GM12892 (cell line): Measurements from ENCODE around the gene IL1RAPL1.

ENCODE experiments used
- POLR2A ChIP-seq: IDR thresholded peaks from 2 replicates; pipeline ENCODE4 v1.6.1; 2011; ENCODE audit warnings: low read depth, low read length, control low read depth
- POLR2AphosphoS5 ChIP-seq: IDR thresholded peaks from 2 replicates; pipeline ENCODE4 v1.6.1; 2011; ENCODE audit warnings: low read depth, low read length, control low read depth
- TAF1 ChIP-seq: IDR thresholded peaks from 2 replicates; pipeline ENCODE4 v1.6.1; 2011; ENCODE audit warnings: low read depth, mild to moderate bottlenecking, control low read depth, low read length, borderline replicate concordance

GRCh38 chrX:29187264-29187663 lies 600.0 kb downstream of the IL1RAPL1 start:
- TF ChIP-seq POLR2A (no peak), TAF1 (no peak), POLR2AphosphoS5 (no peak)
